HEK293 (cell line): ENCODE data around the gene NT5M.

Source experiments
- AEBP2 ChIP-seq: fragments of 450-650 bp; formaldehyde crosslinking; IDR thresholded peaks from 2 replicates; pipeline ENCODE4 v1.5.1; 2016; ENCODE audit warnings: missing biosample characterization, missing genetic modification characterization, borderline replicate concordance
- BCL11A ChIP-seq: fragments of 450-650 bp; formaldehyde crosslinking; IDR thresholded peaks from 2 replicates; pipeline ENCODE4 v1.5.1; 2016; ENCODE audit warnings: low read depth, missing biosample characterization, missing genetic modification characterization
- HOXD13 ChIP-seq: sonication (generic); formaldehyde crosslinking; IDR thresholded peaks from 2 replicates; pipeline ENCODE4 v1.8.0; 2022; ENCODE audit warnings: missing genetic modification reagents, borderline replicate concordance
- INSM2 ChIP-seq: fragments of 450-650 bp; formaldehyde crosslinking; IDR thresholded peaks from 2 replicates; pipeline ENCODE4 v1.5.1; 2016; ENCODE audit warnings: missing biosample characterization, missing genetic modification characterization
- KLF1 ChIP-seq: fragments of 450-650 bp; formaldehyde crosslinking; IDR thresholded peaks from 2 replicates; pipeline ENCODE4 v1.5.1; 2016; ENCODE audit warnings: missing biosample characterization, missing genetic modification characterization
- KLF10 ChIP-seq: fragments of 450-650 bp; IDR thresholded peaks from 2 replicates; pipeline ENCODE4 v1.5.1; 2018; ENCODE audit warnings: missing biosample characterization, mild to moderate bottlenecking, missing genetic modification characterization
- OVOL3 ChIP-seq: fragments of 450-650 bp; formaldehyde crosslinking; IDR thresholded peaks from 2 replicates; pipeline ENCODE4 v1.5.1; 2016; ENCODE audit warnings: missing biosample characterization, missing genetic modification characterization
- PATZ1 ChIP-seq: fragments of 450-650 bp; formaldehyde crosslinking; IDR thresholded peaks from 2 replicates; pipeline ENCODE4 v1.5.1; 2016; ENCODE audit warnings: missing biosample characterization, missing genetic modification characterization
- SP2 ChIP-seq: fragments of 450-650 bp; formaldehyde crosslinking; IDR thresholded peaks from 2 replicates; pipeline ENCODE4 v1.5.1; 2016; ENCODE audit warnings: missing biosample characterization, missing genetic modification characterization
- SP3 ChIP-seq: fragments of 450-650 bp; formaldehyde crosslinking; IDR thresholded peaks from 2 replicates; pipeline ENCODE4 v1.5.1; 2016; ENCODE audit warnings: missing biosample characterization, missing genetic modification characterization
- SP7 ChIP-seq: fragments of 450-650 bp; formaldehyde crosslinking; IDR thresholded peaks from 2 replicates; pipeline ENCODE4 v1.5.1; 2016; ENCODE audit warnings: missing biosample characterization, missing genetic modification characterization
- ZBTB11 ChIP-seq: fragments of 450-650 bp; formaldehyde crosslinking; conservative IDR thresholded peaks from 2 replicates; pipeline ENCODE4 v1.5.1; 2016; ENCODE audit warnings: low read depth, missing biosample characterization, missing genetic modification characterization
- ZBTB49 ChIP-seq: fragments of 450-650 bp; formaldehyde crosslinking; IDR thresholded peaks from 2 replicates; pipeline ENCODE4 v1.5.1; 2016; ENCODE audit warnings: missing biosample characterization, missing genetic modification characterization, low read depth
- ZNF146 ChIP-seq: fragments of 450-650 bp; formaldehyde crosslinking; IDR thresholded peaks from 2 replicates; pipeline ENCODE4 v1.5.1; 2016; ENCODE audit warnings: missing biosample characterization, missing genetic modification characterization
- ZNF155 ChIP-seq: fragments of 450-650 bp; formaldehyde crosslinking; IDR thresholded peaks from 2 replicates; pipeline ENCODE4 v1.5.1; 2016; ENCODE audit warnings: missing biosample characterization, missing genetic modification characterization
- ZNF239 ChIP-seq: fragments of 450-650 bp; formaldehyde crosslinking; IDR thresholded peaks from 2 replicates; pipeline ENCODE4 v1.5.1; 2016; ENCODE audit warnings: missing biosample characterization, missing genetic modification characterization
- ZNF248 ChIP-seq: fragments of 450-650 bp; formaldehyde crosslinking; IDR thresholded peaks from 2 replicates; pipeline ENCODE4 v1.5.1; 2017; ENCODE audit warnings: missing biosample characterization, missing genetic modification characterization
- ZNF311 ChIP-seq: fragments of 450-650 bp; formaldehyde crosslinking; IDR thresholded peaks from 2 replicates; pipeline ENCODE4 v1.5.1; 2017; ENCODE audit warnings: missing biosample characterization, missing genetic modification characterization, borderline replicate concordance
- ZNF362 ChIP-seq: fragments of 450-650 bp; formaldehyde crosslinking; IDR thresholded peaks from 2 replicates; pipeline ENCODE4 v1.5.1; 2016; ENCODE audit warnings: missing biosample characterization, missing genetic modification characterization
- ZNF394 ChIP-seq: fragments of 450-650 bp; formaldehyde crosslinking; IDR thresholded peaks from 2 replicates; pipeline ENCODE4 v1.5.1; 2016; ENCODE audit warnings: missing biosample characterization, missing genetic modification characterization, mild to moderate bottlenecking, moderate library complexity, borderline replicate concordance
- ZNF544 ChIP-seq: fragments of 450-650 bp; formaldehyde crosslinking; IDR thresholded peaks from 2 replicates; pipeline ENCODE4 v1.5.0; 2017; ENCODE audit warnings: missing biosample characterization, missing genetic modification characterization
- ZNF561 ChIP-seq: fragments of 450-650 bp; IDR thresholded peaks from 2 replicates; pipeline ENCODE4 v1.5.1; 2018; ENCODE audit warnings: missing biosample characterization, missing genetic modification characterization, borderline replicate concordance
- ZNF580 ChIP-seq: fragments of 450-650 bp; formaldehyde crosslinking; IDR thresholded peaks from 2 replicates; pipeline ENCODE4 v1.5.1; 2016; ENCODE audit warnings: missing biosample characterization, missing genetic modification characterization
- ZNF660 ChIP-seq: fragments of 450-650 bp; IDR thresholded peaks from 2 replicates; pipeline ENCODE4 v1.5.1; 2018; ENCODE audit warnings: missing biosample characterization, mild to moderate bottlenecking, missing genetic modification characterization
- ZNF677 ChIP-seq: fragments of 450-650 bp; IDR thresholded peaks from 2 replicates; pipeline ENCODE4 v1.5.0; 2018; ENCODE audit warnings: missing biosample characterization, mild to moderate bottlenecking, missing genetic modification characterization, moderate library complexity
- ZNF707 ChIP-seq: fragments of 450-650 bp; formaldehyde crosslinking; IDR thresholded peaks from 2 replicates; pipeline ENCODE4 v1.5.1; 2016; ENCODE audit warnings: missing biosample characterization, missing genetic modification characterization

The NT5M gene

GRCh38 chr17:17280613-17281549 lies 22.3 kb upstream of the NT5M start, which contains the start of gene COPS3 (continued):
- TF ChIP-seq INSM2 (tag by site-specific recombination) (peak; percentile 75), ZBTB11 (tag by site-specific recombination) (peak; percentile 85), SP3 (peak; percentile 69), ZNF561 (tag by site-specific recombination) (no peak; the same call in none of the 2 replicates), BCL11A (tag by site-specific recombination) (no peak), ZNF544 (tag by site-specific recombination) (no peak), KLF1 (tag by site-specific recombination) (peak; percentile 48; the same call in 1 of the 2 replicates), ZNF660 (tag by site-specific recombination) (peak; percentile 13; the same call in 1 of the 2 replicates), SP2 (tag by site-specific recombination) (peak; percentile 90), ZNF311 (no peak), ZNF248 (tag by site-specific recombination) (no peak), OVOL3 (peak; percentile 73), ZNF580 (tag by site-specific recombination) (no peak), ZNF394 (tag by site-specific recombination) (peak; percentile 62), ZNF362 (tag by site-specific recombination) (0 out of 2 replicates have a peak, but pooled peaks have one; percentile 2), ZNF707 (tag by site-specific recombination) (no peak), PATZ1 (peak; percentile 97), SP7 (tag by site-specific recombination) (peak; percentile 83), ZNF239 (no peak), ZNF146 (tag by site-specific recombination) (peak; percentile 18; the same call in 1 of the 2 replicates), ZBTB49 (tag by site-specific recombination) (no peak), ZNF677 (tag by site-specific recombination) (no peak), KLF10 (tag by site-specific recombination) (peak; percentile 76), HOXD13 (no peak), ZNF155 (no peak), AEBP2 (no peak)
